Right lobe of liver (tissue), 6 donors: Measurements from ENCODE around the gene WDR88. TPM values are rescaled to one million over a fixed set of nuclear protein-coding genes. Genes with fewer than 3 reads are reported as not detected.
A peak's percentile ranks its signal among the peaks of the same experiment; 100 is the strongest.

Experiments
- ATAC-seq, 4 donors: fragments of 200-7000 bp; cut with Tn5 transposase; one replicate each; pipeline ENCODE4 v1.9.1; 2020; ENCODE audit warnings: mild to moderate bottlenecking in 4 of 4, moderate library complexity in 4 of 4
- DNase-seq, 3 donors: peaks; one replicate each; pipeline ENCODE4 v3.0.0-alpha.2; 2020
- H3K27ac ChIP-seq, 3 donors: fragments of 200-600 bp; one replicate each; pipeline ENCODE4 v1.8.0; 2022
- H3K27me3 ChIP-seq, 2 donors: fragments of 200-600 bp; one replicate each; pipeline ENCODE4 v1.8.0; 2022
- H3K36me3 ChIP-seq, 4 donors: fragments of 200-600 bp; sonication (generic) in 1 of 4; one replicate each; pipeline versions ENCODE4 v1.5.1 to v1.8.0; 2017 to 2022; ENCODE audit warnings: control low read depth in 1 of 4
- H3K4me1 ChIP-seq, 4 donors: fragments of 200-600 bp; sonication (generic) in 1 of 4; one replicate each; pipeline versions ENCODE4 v1.5.1 to v1.8.0; 2017 to 2022; ENCODE audit warnings: control low read depth in 1 of 4
- H3K4me3 ChIP-seq, 3 donors: fragments of 200-600 bp; one replicate each; pipeline ENCODE4 v1.8.0; 2022
- H3K9me3 ChIP-seq, 4 donors: fragments of 200-600 bp; sonication (generic) in 1 of 4; one replicate each; pipeline versions ENCODE4 v1.5.1 to v1.8.0; 2017 to 2022; ENCODE audit warnings: control low read depth in 1 of 4
- CTCF ChIP-seq, 4 donors: fragments of 200-600 bp in 3 of 4; fragments of 450-650 bp in 1 of 4; IDR thresholded peaks; one replicate each; pipeline versions ENCODE4 v1.5.1 to v1.8.0; 2016 to 2022; ENCODE audit warnings: antibody characterized with exemption in 4 of 4, mild to moderate bottlenecking in 2 of 4
- POLR2A ChIP-seq: fragments of 450-650 bp; IDR thresholded peaks from one replicate; pipeline ENCODE4 v1.6.1; 2017; ENCODE audit warnings: antibody characterized with exemption, mild to moderate bottlenecking
- WGBS: methylation state at CpG from one replicate; pipeline ENCODE4 v1.1.6; 2018; ENCODE audit warnings: low coverage, low lambda C conversion rate; ENCODE audit not compliant: insufficient coverage; ENCODE audit errors: missing lambda C conversion rate; 5-methylcytosine and 5-hydroxymethylcytosine counted together
- intact Hi-C, 2 donors: fragments of 100-400 bp; cut with DNase I; formaldehyde crosslinking; loops; one replicate each; pipeline versions ENCODE4 v1.11.2 to v1.14.1; 2022
- total RNA-seq, 6 experiments: library from RNA; depleted of rRNA in 2 of 6; stranded (reverse); fragments of >200 nt in 2 of 6; fragmentation: NEBNext Ultra II Directional in 3 of 6; extraction: Animal tissue kit (Norgen Biotek cat#: 25700) in 3 of 6; gene quantifications; one replicate each; pipeline versions ENCODE4 v1.1.0 to v1.2.4, GENCODE V29; 2016 to 2023
- donor health status: DM: no; HTN: yes; CAD: no.
- donor health status: DM: no; HTN: no; CAD: no.
- donor health status: DM: no; HTN: no; CAD: no.
- donor health status: DM: no; HTN: yes; CAD: no.
- donor health status: DM: no; HTN: yes; CAD: no.

WDR88 gene
- total RNA-seq, 6 experiments from 2014 or later: not detected

GRCh38 chr19:33110137-33110910 lies 21.6 kb upstream of the WDR88 start:
- ATAC-seq (no peak), DNase-seq (no peak)
- intact Hi-C loops: loop anchor here (10.0 kb wide), 1 partner anchor 136 kb away; the partner anchor contains the start of genes CEP89 (in 2 of the 2) and FAAP24 (in 2 of the 2)
- 79% methylated on average over 8 of the region's 9 CpGs for WGBS
- Histone ChIP-seq H3K36me3 (peaks cover 0 to 68% (median 7%) of the 10 kb centered on the region in 4 donors), H3K4me3 (no peak overlapping the region), H3K27me3 (no peaks in the 10 kb centered on the region), H3K4me1 (peaks cover 0 to 9% (median 0%) of the 10 kb centered on the region in 4 donors), H3K27ac (no peak overlapping the region), H3K9me3 (no peaks in the 10 kb centered on the region)
- TF ChIP-seq POLR2A (no peak), CTCF (IDR thresholded peaks at IDR 0.05) (no peak)

- intact Hi-C loops: loop anchor here (10.0 kb wide), 1 partner anchor 137 kb away; the partner anchor contains the start of genes CEP89 (in 2 of the 2) and FAAP24 (in 2 of the 2)
- TF ChIP-seq POLR2A (no peak), CTCF (IDR thresholded peaks at IDR 0.05) (no peak)
- no peak for ATAC-seq
- Histone ChIP-seq H3K36me3 (peaks cover 0 to 63% (median 7%) of the 10 kb centered on the region in 4 donors), H3K27ac (no peak overlapping the region), H3K4me1 (peaks cover 0 to 9% (median 0%) of the 10 kb centered on the region in 4 donors), H3K9me3 (no peaks in the 10 kb centered on the region), H3K4me3 (no peak overlapping the region), H3K27me3 (no peaks in the 10 kb centered on the region)
- DNase-seq: no peak
- WGBS: 90% methylated on average over 11 of the region's 11 CpGs
These were observed 20.3 kb upstream of the WDR88 start for GRCh38 chr19:33111587-33111986.

GRCh38 chr19:33114312-33114711 lies 17.6 kb upstream of the WDR88 start:
- DNase-seq (no peak), ATAC-seq (peak; percentile 67 to 86 (median 86))
- no peaks in the 10 kb centered on the region for H3K27me3 ChIP-seq
- no peaks in the 10 kb centered on the region for H3K9me3 ChIP-seq
- TF ChIP-seq CTCF (IDR thresholded peaks at IDR 0.05): no peak
- H3K4me3 ChIP-seq: no peak overlapping the region
- H3K4me1 ChIP-seq: peaks cover 0 to 9% (median 0%) of the 10 kb centered on the region in 4 donors
- intact Hi-C loops: loop anchor here (10.0 kb wide), 1 partner anchor 140 kb away; the partner anchor contains the start of genes CEP89 (in 2 of the 2) and FAAP24 (in 2 of the 2)
- H3K36me3 ChIP-seq: peaks cover 0 to 54% (median 7%) of the 10 kb centered on the region in 4 donors
- peak overlapping the region in 2 of 3 donors; percentile 23 to 43 for H3K27ac ChIP-seq
- WGBS: 17% methylated on average over 4 of the region's 4 CpGs

- DNase-seq (peak in 1 of 3 donors; percentile 11), ATAC-seq (no peak)
- Histone ChIP-seq H3K4me1 (peaks cover 0 to 9% (median 0%) of the 10 kb centered on the region in 4 donors), H3K27me3 (no peaks in the 10 kb centered on the region), H3K9me3 (no peaks in the 10 kb centered on the region), H3K27ac (no peak overlapping the region), H3K4me3 (no peak overlapping the region), H3K36me3 (peaks cover 0 to 44% (median 1%) of the 10 kb centered on the region in 4 donors)
- TF ChIP-seq POLR2A (no peak), CTCF (IDR thresholded peaks at IDR 0.05) (no peak)
- intact Hi-C loops: loop anchor here (10.0 kb wide), 1 partner anchor 143 kb away; the partner anchor contains the start of genes CEP89 (in 2 of the 2) and FAAP24 (in 2 of the 2)
- WGBS: 82% methylated on average over 8 of the region's 8 CpGs
These were observed 14.4 kb upstream of the WDR88 start for GRCh38 chr19:33117501-33117900.
